Neural crest cell (in vitro differentiated cells): ENCODE measurements around the gene SBDS. TPM values are rescaled to one million over a fixed set of nuclear protein-coding genes. Genes with fewer than 3 reads are reported as not detected.
"Not testable (repeated sequence)": the region's sequence is repeated elsewhere in the genome, so short reads cannot be mapped to it uniquely, and the experiment has no call there.

Experiments used
- DNase-seq: peaks from one replicate; pipeline ENCODE4 v3.0.0; 2021; ENCODE audit warnings: low read depth, mixed read lengths, low spot score
- H3K27ac Mint-ChIP-seq: one replicate; pipeline ENCODE4 v1.8.0; 2021; ENCODE audit warnings: mild to moderate bottlenecking, mixed read lengths; ENCODE audit not compliant: unreplicated experiment
- H3K27me3 Mint-ChIP-seq: 2 replicates; pipeline ENCODE4 v1.8.0; 2021; ENCODE audit warnings: low read depth, mild to moderate bottlenecking, mixed read lengths
- H3K36me3 Mint-ChIP-seq: 2 replicates; pipeline ENCODE4 v1.8.0; 2021; ENCODE audit warnings: low read depth, mild to moderate bottlenecking, mixed read lengths
- H3K4me1 Mint-ChIP-seq: 2 replicates; pipeline ENCODE4 v1.8.0; 2021; ENCODE audit warnings: mixed read lengths
- H3K4me3 Mint-ChIP-seq: one replicate; pipeline ENCODE4 v1.8.0; 2021; ENCODE audit warnings: mild to moderate bottlenecking, mixed read lengths
- H3K9me3 Mint-ChIP-seq: 2 replicates; pipeline ENCODE4 v1.8.0; 2021; ENCODE audit warnings: mixed read lengths
- total RNA-seq: library from RNA; stranded (reverse); gene quantifications from 2 replicates; pipeline ENCODE4 v1.2.1, GENCODE V29; 2021
- TF ChIP-seq, protein P1 (sequence below): fragments of 200-600 bp; sonication (generic); conservative IDR thresholded peaks from 2 replicates; pipeline ENCODE4 v1.5.0; 2021; ENCODE audit warnings: antibody characterized with exemption, mild to moderate bottlenecking

Gene SBDS
- total RNA-seq, 1 donor from 2014 or later = 37.0 TPM

DNA sequence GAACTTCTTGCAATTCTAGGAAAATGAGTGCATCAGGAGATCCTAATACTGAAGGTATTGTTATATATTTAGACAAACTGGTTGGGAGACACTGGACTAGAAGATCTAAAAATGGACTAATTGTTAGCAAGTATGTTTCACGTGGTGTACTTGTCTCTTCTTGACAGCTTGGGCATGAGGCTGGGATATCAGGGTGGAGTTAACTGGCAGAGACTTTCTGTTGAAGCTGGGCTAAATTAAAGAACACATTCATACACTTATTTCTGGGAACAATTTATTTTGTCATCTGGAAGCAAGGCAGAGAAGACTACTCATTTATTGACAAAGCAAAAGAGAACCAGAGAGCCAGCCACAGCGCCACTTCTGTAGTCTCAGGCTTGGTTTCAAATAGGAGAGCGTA, 27.1 kb upstream of the SBDS start:
- Mint-ChIP-seq H3K9me3 (no peaks in the 10 kb centered on the region), H3K27ac (peak overlapping the region; percentile 23), H3K36me3 (peaks cover 13% of the 10 kb centered on the region), H3K4me1 (no peaks in the 10 kb centered on the region), H3K27me3 (no peaks in the 10 kb centered on the region), H3K4me3 (no peak overlapping the region)
- TF ChIP-seq, protein P1, sequence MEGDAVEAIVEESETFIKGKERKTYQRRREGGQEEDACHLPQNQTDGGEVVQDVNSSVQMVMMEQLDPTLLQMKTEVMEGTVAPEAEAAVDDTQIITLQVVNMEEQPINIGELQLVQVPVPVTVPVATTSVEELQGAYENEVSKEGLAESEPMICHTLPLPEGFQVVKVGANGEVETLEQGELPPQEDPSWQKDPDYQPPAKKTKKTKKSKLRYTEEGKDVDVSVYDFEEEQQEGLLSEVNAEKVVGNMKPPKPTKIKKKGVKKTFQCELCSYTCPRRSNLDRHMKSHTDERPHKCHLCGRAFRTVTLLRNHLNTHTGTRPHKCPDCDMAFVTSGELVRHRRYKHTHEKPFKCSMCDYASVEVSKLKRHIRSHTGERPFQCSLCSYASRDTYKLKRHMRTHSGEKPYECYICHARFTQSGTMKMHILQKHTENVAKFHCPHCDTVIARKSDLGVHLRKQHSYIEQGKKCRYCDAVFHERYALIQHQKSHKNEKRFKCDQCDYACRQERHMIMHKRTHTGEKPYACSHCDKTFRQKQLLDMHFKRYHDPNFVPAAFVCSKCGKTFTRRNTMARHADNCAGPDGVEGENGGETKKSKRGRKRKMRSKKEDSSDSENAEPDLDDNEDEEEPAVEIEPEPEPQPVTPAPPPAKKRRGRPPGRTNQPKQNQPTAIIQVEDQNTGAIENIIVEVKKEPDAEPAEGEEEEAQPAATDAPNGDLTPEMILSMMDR = no peak
- no peak for DNase-seq

- H3K4me1 Mint-ChIP-seq = no peaks in the 10 kb centered on the region
- TF ChIP-seq, protein P1 = no peak
- no peaks in the 10 kb centered on the region for H3K9me3 Mint-ChIP-seq
- H3K27ac Mint-ChIP-seq = no peak overlapping the region
- H3K27me3 Mint-ChIP-seq = no peaks in the 10 kb centered on the region
- peaks cover 13% of the 10 kb centered on the region for H3K36me3 Mint-ChIP-seq
- no peak for DNase-seq
- H3K4me3 Mint-ChIP-seq = no peak overlapping the region
Observed at GRCh38 chr7:67021260-67021659, 25.9 kb upstream of the SBDS start.

DNA sequence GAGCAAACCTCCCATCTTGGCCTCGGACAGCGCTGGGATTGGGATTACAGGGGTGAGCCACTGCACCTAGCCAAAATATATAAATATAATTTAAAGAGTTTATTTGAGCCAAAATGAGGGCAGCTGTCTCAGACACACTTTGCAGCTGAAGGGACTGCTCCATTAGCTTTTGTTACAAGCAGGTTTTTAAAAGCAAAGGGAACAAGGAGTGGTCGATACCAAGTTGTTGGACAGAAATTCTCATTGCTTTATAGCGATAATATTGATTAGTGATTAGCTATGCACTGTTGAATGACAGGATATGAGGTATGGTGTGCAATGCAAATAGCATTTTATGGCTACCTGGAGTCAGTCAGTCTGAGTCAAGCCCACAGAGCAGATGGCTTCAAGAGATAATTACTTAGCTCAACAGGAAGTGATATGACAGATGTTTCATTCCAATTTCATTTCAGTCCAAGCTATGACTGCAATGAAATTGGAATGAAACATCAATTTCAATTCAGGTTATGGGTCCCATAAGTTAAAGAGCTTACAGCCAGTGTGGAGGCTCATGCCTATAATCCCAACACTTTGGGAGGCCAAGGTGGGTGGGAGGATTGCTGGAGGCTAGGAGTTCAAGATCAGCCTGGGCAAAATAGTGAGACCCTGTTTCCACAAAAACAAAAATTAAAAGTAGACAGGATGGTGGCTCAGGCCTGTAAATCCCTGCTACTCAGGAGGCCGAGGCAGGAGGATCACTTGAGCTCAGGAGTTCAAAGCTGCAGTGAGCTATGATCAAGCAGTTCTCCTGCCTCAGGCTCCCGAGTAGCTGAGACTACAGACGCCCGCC, 24.4 kb upstream of the SBDS start:
- TF ChIP-seq, protein P1 = no peak
- H3K27me3 Mint-ChIP-seq = no peaks in the 10 kb centered on the region
- H3K27ac Mint-ChIP-seq = no peak overlapping the region
- no peak for DNase-seq
- H3K4me1 Mint-ChIP-seq = no peaks in the 10 kb centered on the region
- peaks cover 13% of the 10 kb centered on the region for H3K36me3 Mint-ChIP-seq
- H3K4me3 Mint-ChIP-seq = no peak overlapping the region
- no peaks in the 10 kb centered on the region for H3K9me3 Mint-ChIP-seq

DNA sequence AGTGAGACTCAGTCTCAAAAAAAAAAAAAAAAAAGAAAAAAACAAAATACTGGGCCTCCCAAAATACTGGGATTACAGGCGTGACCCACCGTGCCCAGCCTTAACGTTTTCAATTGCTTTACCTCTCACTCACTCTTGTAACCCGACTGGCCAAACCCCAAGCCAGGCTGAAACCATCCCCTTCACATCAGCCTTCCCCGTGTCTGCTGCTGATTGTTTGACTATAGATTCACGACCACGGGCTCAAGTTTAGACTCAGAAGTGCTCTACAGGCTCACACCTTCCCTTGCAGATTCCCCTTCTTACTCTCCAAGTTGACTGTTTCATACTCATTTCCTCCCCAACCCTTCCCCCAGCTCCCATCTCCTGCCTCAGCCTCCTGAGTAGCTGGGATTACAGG, 23.6 kb upstream of the SBDS start:
- DNase-seq = no peak
- H3K27me3 Mint-ChIP-seq = no peaks in the 10 kb centered on the region
- peaks cover 13% of the 10 kb centered on the region for H3K36me3 Mint-ChIP-seq
- no peaks in the 10 kb centered on the region for H3K9me3 Mint-ChIP-seq
- no peak overlapping the region for H3K4me3 Mint-ChIP-seq
- no peak overlapping the region for H3K27ac Mint-ChIP-seq
- no peaks in the 10 kb centered on the region for H3K4me1 Mint-ChIP-seq
- TF ChIP-seq, protein P1 = no peak

- H3K4me3 Mint-ChIP-seq, H3K4me1 Mint-ChIP-seq, DNase-seq, H3K27me3 Mint-ChIP-seq, H3K27ac Mint-ChIP-seq, H3K9me3 Mint-ChIP-seq: not testable (repeated sequence)
- peaks cover 13% of the 10 kb centered on the region for H3K36me3 Mint-ChIP-seq
Observed at GRCh38 chr7:67017971-67018370, 22.6 kb upstream of the SBDS start.

DNA sequence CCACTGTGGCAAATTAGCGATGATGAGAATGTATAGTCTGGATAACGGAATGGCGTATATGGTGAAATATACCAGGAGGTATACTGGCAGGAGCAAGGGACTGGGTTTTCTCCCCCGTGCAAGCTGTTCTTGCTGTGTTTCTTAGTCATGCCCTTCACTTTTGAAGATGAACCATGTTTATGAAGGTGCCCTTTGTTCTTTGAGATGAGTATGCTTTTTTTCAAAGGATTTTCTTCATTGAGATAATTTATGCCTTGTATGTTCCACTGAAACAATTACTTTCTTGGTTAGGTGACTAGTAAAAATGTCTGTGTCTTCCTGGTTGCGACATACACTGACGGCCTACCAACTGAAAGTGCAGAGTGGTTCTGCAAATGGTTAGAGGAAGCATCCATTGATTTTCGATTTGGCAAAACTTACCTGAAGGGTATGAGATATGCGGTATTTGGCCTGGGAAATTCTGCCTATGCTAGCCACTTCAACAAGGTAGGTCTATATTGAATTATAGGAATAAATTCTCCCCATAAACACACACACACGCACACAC, 18.8 kb upstream of the SBDS start:
- H3K4me3 Mint-ChIP-seq, H3K36me3 Mint-ChIP-seq, H3K9me3 Mint-ChIP-seq, H3K27ac Mint-ChIP-seq, H3K27me3 Mint-ChIP-seq, H3K4me1 Mint-ChIP-seq, DNase-seq: not testable (repeated sequence)

- H3K27ac Mint-ChIP-seq, H3K4me3 Mint-ChIP-seq, H3K27me3 Mint-ChIP-seq, H3K36me3 Mint-ChIP-seq, DNase-seq, H3K4me1 Mint-ChIP-seq, H3K9me3 Mint-ChIP-seq: not testable (repeated sequence)
Observed at GRCh38 chr7:67009677-67010076, 14.3 kb upstream of the SBDS start.
